Smooth muscle cell (in vitro differentiated cells): ENCODE data around the gene OBSCN. TPM values are rescaled to one million over a fixed set of nuclear protein-coding genes. Genes with fewer than 3 reads are reported as not detected.

Experiments
- DNase-seq: peaks from one replicate; lab custom pipeline; 2025; ENCODE audit not compliant: unreplicated experiment; lab: John Stamatoyannopoulos, UW
- H2AFZ ChIP-seq: fragments of 200-600 bp; sonication (generic); 2 replicates; pipeline ENCODE4 v1.6.0; 2016; ENCODE audit warnings: antibody characterized with exemption, low read depth, mild to moderate bottlenecking
- H3F3A ChIP-seq: fragments of 200-600 bp; sonication (generic); 2 replicates; pipeline ENCODE4 v1.6.0; 2017; ENCODE audit warnings: antibody characterized with exemption, low read depth
- H3K27ac ChIP-seq: fragments of 200-600 bp; sonication (generic); 2 replicates; pipeline ENCODE4 v1.5.1; 2016; ENCODE audit warnings: low read depth, mild to moderate bottlenecking
- H3K27me3 ChIP-seq: fragments of 200-600 bp; sonication (generic); 2 replicates; pipeline ENCODE4 v1.6.1; 2016; ENCODE audit warnings: low read depth, mild to moderate bottlenecking
- H3K36me3 ChIP-seq: fragments of 200-600 bp; sonication (generic); 2 replicates; pipeline ENCODE4 v1.5.1; 2016; ENCODE audit warnings: low read depth
- H3K4me1 ChIP-seq: fragments of 200-600 bp; sonication (generic); 2 replicates; pipeline ENCODE4 v1.5.1; 2016; ENCODE audit warnings: low read depth
- H3K4me2 ChIP-seq: fragments of 200-600 bp; sonication (generic); 2 replicates; pipeline ENCODE4 v1.6.0; 2016; ENCODE audit warnings: mild to moderate bottlenecking
- H3K4me3 ChIP-seq: fragments of 200-600 bp; sonication (generic); 2 replicates; pipeline ENCODE4 v1.5.1; 2016; ENCODE audit warnings: mild to moderate bottlenecking
- H3K79me2 ChIP-seq: fragments of 200-600 bp; sonication (generic); 2 replicates; pipeline ENCODE4 v1.6.0; 2016; ENCODE audit warnings: low read depth, mild to moderate bottlenecking
- H3K9ac ChIP-seq: fragments of 200-600 bp; sonication (generic); 2 replicates; pipeline ENCODE4 v1.6.0; 2016; ENCODE audit warnings: low read depth
- H3K9me3 ChIP-seq: fragments of 200-600 bp; sonication (generic); replicated peaks from 2 replicates; pipeline ENCODE4 v1.5.1; 2016; ENCODE audit warnings: low read depth
- H4K20me1 ChIP-seq: fragments of 200-600 bp; sonication (generic); 2 replicates; pipeline ENCODE4 v1.6.0; 2016; ENCODE audit warnings: low read depth
- WGBS: methylation state at CpG from one replicate; pipeline ENCODE4 v1.1.7; 2016; ENCODE audit warnings: low lambda C conversion rate; 5-methylcytosine and 5-hydroxymethylcytosine counted together
- polyA plus RNA-seq: library from polyadenylated mRNA; unstranded; fragments of >200 nt; fragmentation: Nextera tagmentation; extraction: Ambion mirVana; gene quantifications from 2 replicates; pipeline ENCODE4 v1.2.1, GENCODE V29; 2016
- total RNA-seq: library from RNA; depleted of rRNA; stranded (reverse); fragments of >200 nt; gene quantifications from 2 replicates; pipeline ENCODE4 v1.2.3, GENCODE V29; 2014
- TF ChIP-seq, protein P1 (sequence below): fragments of 200-600 bp; sonication (generic); IDR thresholded peaks from 2 replicates; pipeline ENCODE4 v1.5.1; 2017; ENCODE audit warnings: borderline replicate concordance, mild to moderate bottlenecking, antibody characterized with exemption; ENCODE audit not compliant: insufficient read depth, poor library complexity, severe bottlenecking

Gene OBSCN
- total and polyA plus RNA-seq, 2 experiments from 2014 or later = 3.8 to 10.6 TPM

GRCh38 chr1:228288536-228289238 lies 80.8 kb downstream of the OBSCN start:
- Histone ChIP-seq H3K27ac (no peak overlapping the region), H2AFZ (no peak overlapping the region), H3K4me2 (no peak overlapping the region), H3F3A (no peaks in the 10 kb centered on the region), H3K9me3 (no peaks in the 10 kb centered on the region), H4K20me1 (no peaks in the 10 kb centered on the region), H3K36me3 (no peaks in the 10 kb centered on the region), H3K27me3 (no peaks in the 10 kb centered on the region), H3K79me2 (no peaks in the 10 kb centered on the region), H3K9ac (no peak overlapping the region), H3K4me1 (no peaks in the 10 kb centered on the region), H3K4me3 (no peak overlapping the region)
- WGBS = 94% methylated on average over 18 of the region's 18 CpGs
- TF ChIP-seq, protein P1, sequence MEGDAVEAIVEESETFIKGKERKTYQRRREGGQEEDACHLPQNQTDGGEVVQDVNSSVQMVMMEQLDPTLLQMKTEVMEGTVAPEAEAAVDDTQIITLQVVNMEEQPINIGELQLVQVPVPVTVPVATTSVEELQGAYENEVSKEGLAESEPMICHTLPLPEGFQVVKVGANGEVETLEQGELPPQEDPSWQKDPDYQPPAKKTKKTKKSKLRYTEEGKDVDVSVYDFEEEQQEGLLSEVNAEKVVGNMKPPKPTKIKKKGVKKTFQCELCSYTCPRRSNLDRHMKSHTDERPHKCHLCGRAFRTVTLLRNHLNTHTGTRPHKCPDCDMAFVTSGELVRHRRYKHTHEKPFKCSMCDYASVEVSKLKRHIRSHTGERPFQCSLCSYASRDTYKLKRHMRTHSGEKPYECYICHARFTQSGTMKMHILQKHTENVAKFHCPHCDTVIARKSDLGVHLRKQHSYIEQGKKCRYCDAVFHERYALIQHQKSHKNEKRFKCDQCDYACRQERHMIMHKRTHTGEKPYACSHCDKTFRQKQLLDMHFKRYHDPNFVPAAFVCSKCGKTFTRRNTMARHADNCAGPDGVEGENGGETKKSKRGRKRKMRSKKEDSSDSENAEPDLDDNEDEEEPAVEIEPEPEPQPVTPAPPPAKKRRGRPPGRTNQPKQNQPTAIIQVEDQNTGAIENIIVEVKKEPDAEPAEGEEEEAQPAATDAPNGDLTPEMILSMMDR = no peak
- DNase-seq = no peak

GRCh38 chr1:228289239-228289849 lies 81.5 kb downstream of the OBSCN start:
- Histone ChIP-seq H3K9ac (no peak overlapping the region), H3K79me2 (no peaks in the 10 kb centered on the region), H3K27ac (no peak overlapping the region), H3K4me3 (no peak overlapping the region), H3F3A (no peaks in the 10 kb centered on the region), H3K9me3 (no peaks in the 10 kb centered on the region), H4K20me1 (no peaks in the 10 kb centered on the region), H3K27me3 (no peaks in the 10 kb centered on the region), H3K36me3 (no peaks in the 10 kb centered on the region), H3K4me2 (no peak overlapping the region), H3K4me1 (no peaks in the 10 kb centered on the region), H2AFZ (no peak overlapping the region)
- TF ChIP-seq, protein P1 = no peak
- 81% methylated on average over 12 of the region's 12 CpGs for WGBS
- DNase-seq = no peak

- Histone ChIP-seq H3K9ac (no peak overlapping the region), H3K27ac (no peak overlapping the region), H3F3A (no peaks in the 10 kb centered on the region), H2AFZ (no peak overlapping the region), H3K27me3 (no peaks in the 10 kb centered on the region), H3K36me3 (no peaks in the 10 kb centered on the region), H3K4me1 (no peaks in the 10 kb centered on the region), H3K4me3 (no peak overlapping the region), H3K79me2 (no peaks in the 10 kb centered on the region), H3K4me2 (no peak overlapping the region), H3K9me3 (no peaks in the 10 kb centered on the region), H4K20me1 (no peaks in the 10 kb centered on the region)
- 97% methylated on average over 22 of the region's 22 CpGs for WGBS
- DNase-seq = no peak
- TF ChIP-seq, protein P1 = no peak
Observed at GRCh38 chr1:228289996-228290881, 82.4 kb downstream of the OBSCN start.
